HEK293 (cell line): ENCODE measurements around the gene UNC13A.

Experiments
- CTCF ChIA-PET: fragments of 350-600 bp; formaldehyde crosslinking; extraction: SDS; loops from one replicate; lab custom pipeline; 2021; ENCODE audit warnings: antibody characterized with exemption; lab: Yijun Ruan, JAX
- POLR2A ChIA-PET: fragments of 300-600 bp; formaldehyde crosslinking; extraction: SDS; loops from one replicate; lab custom pipeline; 2020; ENCODE audit warnings: antibody characterized with exemption, inconsistent platforms; lab: Yijun Ruan, JAX
- H3K27ac ChIP-seq: fragments of 200-500 bp; sonication (Bioruptor generic); 2 replicates; pipeline ENCODE4 v1.5.1; 2014; ENCODE audit warnings: low read depth, low read length, control low read depth, inconsistent platforms; ENCODE audit errors: extremely low read depth
- H3K36me3 ChIP-seq, 2 experiments: fragments of 200-500 bp in 1 of 2; sonication (Bioruptor generic) in 1 of 2; 1 replicate in 1 of 2; 2 replicates in 1 of 2; pipeline ENCODE4 v1.5.1; 2014 to 2017; ENCODE audit warnings: inconsistent platforms in 2 of 2, low read length in 2 of 2; ENCODE audit not compliant: control insufficient read depth in 2 of 2, insufficient read depth in 1 of 2
- H3K4me1 ChIP-seq: fragments of 200-500 bp; sonication (Bioruptor generic); 2 replicates; pipeline ENCODE4 v1.5.1; 2014; ENCODE audit warnings: mild to moderate bottlenecking, low read length, inconsistent platforms; ENCODE audit not compliant: control insufficient read depth, insufficient read depth
- H3K4me3 ChIP-seq: 2 replicates; pipeline ENCODE4 v1.5.1; 2011; ENCODE audit warnings: low read depth, mild to moderate bottlenecking, control low read depth, low read length, moderate library complexity
- H3K9me3 ChIP-seq: fragments of 200-500 bp; sonication (Bioruptor generic); 2 replicates; pipeline ENCODE4 v1.5.1; 2014; ENCODE audit warnings: low read depth, low read length, inconsistent platforms; ENCODE audit not compliant: control insufficient read depth, insufficient read depth
- BCL11A ChIP-seq: fragments of 450-650 bp; formaldehyde crosslinking; IDR thresholded peaks from 2 replicates; pipeline ENCODE4 v1.5.1; 2016; ENCODE audit warnings: low read depth, missing biosample characterization, missing genetic modification characterization
- CTCF ChIP-seq: fragments of 450-650 bp; formaldehyde crosslinking; IDR thresholded peaks from 2 replicates; pipeline ENCODE4 v1.5.1; 2016; ENCODE audit warnings: missing biosample characterization, missing genetic modification characterization
- KLF1 ChIP-seq: fragments of 450-650 bp; formaldehyde crosslinking; IDR thresholded peaks from 2 replicates; pipeline ENCODE4 v1.5.1; 2016; ENCODE audit warnings: missing biosample characterization, missing genetic modification characterization
- KLF8 ChIP-seq: fragments of 450-650 bp; formaldehyde crosslinking; IDR thresholded peaks from 2 replicates; pipeline ENCODE4 v1.5.1; 2016; ENCODE audit warnings: missing biosample characterization, missing genetic modification characterization
- WT1 ChIP-seq: fragments of 450-650 bp; formaldehyde crosslinking; IDR thresholded peaks from 2 replicates; pipeline ENCODE4 v1.5.1; 2016; ENCODE audit warnings: missing biosample characterization, missing genetic modification characterization
- ZBTB10 ChIP-seq: fragments of 450-650 bp; formaldehyde crosslinking; IDR thresholded peaks from 2 replicates; pipeline ENCODE4 v1.5.1; 2016; ENCODE audit warnings: missing biosample characterization, missing genetic modification characterization
- ZNF10 ChIP-seq: fragments of 450-650 bp; formaldehyde crosslinking; IDR thresholded peaks from 2 replicates; pipeline ENCODE4 v1.5.1; 2017; ENCODE audit warnings: missing biosample characterization, missing genetic modification characterization
- ZNF37A ChIP-seq: fragments of 450-650 bp; IDR thresholded peaks from 2 replicates; pipeline ENCODE4 v1.5.1; 2018; ENCODE audit warnings: missing biosample characterization, missing genetic modification characterization
- ZNF398 ChIP-seq: fragments of 450-650 bp; formaldehyde crosslinking; IDR thresholded peaks from 2 replicates; pipeline ENCODE4 v1.5.1; 2017; ENCODE audit warnings: missing biosample characterization, missing genetic modification characterization
- ZNF488 ChIP-seq: fragments of 450-650 bp; formaldehyde crosslinking; IDR thresholded peaks from 2 replicates; pipeline ENCODE4 v1.5.1; 2016; ENCODE audit warnings: missing biosample characterization, missing genetic modification characterization
- ZNF548 ChIP-seq: fragments of 450-650 bp; formaldehyde crosslinking; IDR thresholded peaks from 2 replicates; pipeline ENCODE4 v1.5.1; 2016; ENCODE audit warnings: missing biosample characterization, missing genetic modification characterization
- ZNF555 ChIP-seq: fragments of 450-650 bp; formaldehyde crosslinking; conservative IDR thresholded peaks from 2 replicates; pipeline ENCODE4 v1.5.1; 2017; ENCODE audit warnings: missing biosample characterization, mild to moderate bottlenecking, missing genetic modification characterization, inconsistent platforms
- ZNF560 ChIP-seq: fragments of 450-650 bp; formaldehyde crosslinking; IDR thresholded peaks from 2 replicates; pipeline ENCODE4 v1.5.1; 2017; ENCODE audit warnings: missing biosample characterization, missing genetic modification characterization, borderline replicate concordance
- ZNF623 ChIP-seq: fragments of 450-650 bp; formaldehyde crosslinking; IDR thresholded peaks from 2 replicates; pipeline ENCODE4 v1.5.1; 2016; ENCODE audit warnings: missing biosample characterization, missing genetic modification characterization
- ZNF639 ChIP-seq: fragments of 450-650 bp; formaldehyde crosslinking; IDR thresholded peaks from 2 replicates; pipeline ENCODE4 v1.5.1; 2016; ENCODE audit warnings: missing biosample characterization, missing genetic modification characterization
- ZNF645 ChIP-seq: fragments of 450-650 bp; formaldehyde crosslinking; IDR thresholded peaks from 2 replicates; pipeline ENCODE4; 2016; ENCODE audit warnings: missing biosample characterization, missing genetic modification characterization
- ZNF664 ChIP-seq: fragments of 450-650 bp; formaldehyde crosslinking; IDR thresholded peaks from 2 replicates; pipeline ENCODE4 v1.5.1; 2016; ENCODE audit warnings: missing biosample characterization, missing genetic modification characterization
- ZNF777 ChIP-seq: fragments of 450-650 bp; formaldehyde crosslinking; IDR thresholded peaks from 2 replicates; pipeline ENCODE4 v1.5.1; 2017; ENCODE audit warnings: missing biosample characterization, missing genetic modification characterization, borderline replicate concordance
- ZNF837 ChIP-seq: fragments of 450-650 bp; formaldehyde crosslinking; IDR thresholded peaks from 2 replicates; pipeline ENCODE4 v1.5.1; 2016; ENCODE audit warnings: missing biosample characterization, missing genetic modification characterization

The UNC13A gene

GRCh38 chr19:17725422-17726078 lies 37.4 kb upstream of the UNC13A start:
- peaks cover 28 to 79% of the 10 kb centered on the region in 2 experiments for H3K36me3 ChIP-seq
- no peaks in the 10 kb centered on the region for H3K4me1 ChIP-seq
- CTCF ChIA-PET = interaction anchor here (0.6 to 2.1 kb wide), 7 partner anchors 11 to 134 kb away, joined by 3 to 7 read pairs (median 5); partner anchors contain the start of gene RPL18A
- TF ChIP-seq ZNF664 (tag by site-specific recombination) = no peak
- no peak for TF ChIP-seq ZNF398 (tag by site-specific recombination)
- TF ChIP-seq ZNF37A (tag by site-specific recombination) = no peak
- TF ChIP-seq ZNF488 (tag by site-specific recombination) = no peak
- no peak for TF ChIP-seq ZNF548 (tag by site-specific recombination)
- no peak for TF ChIP-seq ZNF777 (tag by site-specific recombination)
- peak; percentile 92 for TF ChIP-seq ZNF623 (tag by site-specific recombination)
- TF ChIP-seq ZNF639 (tag by site-specific recombination) = no peak
- peak; percentile 66; the same call in 1 of the 2 replicates for TF ChIP-seq KLF8
- TF ChIP-seq WT1 = no peak
- no peak for TF ChIP-seq ZNF645 (tag by site-specific recombination)
- TF ChIP-seq ZNF555 (tag by site-specific recombination) = no peak
- no peak for TF ChIP-seq ZBTB10 (tag by site-specific recombination)
- TF ChIP-seq CTCF (tag by site-specific recombination) = peak; percentile 35; the same call in 1 of the 2 replicates
- TF ChIP-seq KLF1 (tag by site-specific recombination) = peak; percentile 23; the same call in 1 of the 2 replicates
- no peak for TF ChIP-seq ZNF837 (tag by site-specific recombination)
- no peak for TF ChIP-seq BCL11A (tag by site-specific recombination)
- no peak for TF ChIP-seq ZNF10
- no peak for TF ChIP-seq ZNF560
- POLR2A ChIA-PET = interaction anchor here (0.6 kb wide), 1 partner anchor 117 kb away, joined by 3 read pairs; no protein-coding TSS in a partner anchor
- no peak overlapping the region for H3K4me3 ChIP-seq
- H3K27ac ChIP-seq = no peak overlapping the region
- H3K9me3 ChIP-seq = no peaks in the 10 kb centered on the region
